OCI-LY3 (cell line): ENCODE measurements around the gene AHRR.

Experiments used
- H2AFZ ChIP-seq: fragments of 200-600, 300-600 bp; shearing (Covaris generic); 2 replicates; pipeline ENCODE4 v1.6.0; 2014; ENCODE audit warnings: antibody characterized with exemption, low read depth, low read length
- H3K27ac ChIP-seq: fragments of 200-600, 300-600 bp; sonication (generic); 2 replicates; pipeline ENCODE4 v1.5.1; 2014; ENCODE audit warnings: mild to moderate bottlenecking, low read length, moderate library complexity, mixed read lengths
- H3K27me3 ChIP-seq: fragments of 200-600, 300-600 bp; sonication (generic); 2 replicates; pipeline ENCODE4 v1.6.1; 2014; ENCODE audit warnings: low read depth, low read length, mixed read lengths
- H3K36me3 ChIP-seq: fragments of 200-600, 300-600 bp; sonication (generic); replicated peaks from 2 replicates; pipeline ENCODE3; 2014; ENCODE audit warnings: low read depth, low read length, mixed read lengths
- H3K4me1 ChIP-seq: fragments of 300-600, 200-600 bp; sonication (generic); 2 replicates; pipeline ENCODE4 v1.6.1; 2014; ENCODE audit warnings: low read length, mixed read lengths
- H3K4me2 ChIP-seq: fragments of 200-600, 300-600 bp; sonication (generic); 2 replicates; pipeline ENCODE4 v1.6.1; 2014; ENCODE audit warnings: low read length, mixed read lengths
- H3K4me3 ChIP-seq: fragments of 300-600, 200-600 bp; sonication (generic); 2 replicates; pipeline ENCODE4 v1.5.1; 2014; ENCODE audit warnings: antibody characterized with exemption, mild to moderate bottlenecking, low read length, moderate library complexity
- H3K79me2 ChIP-seq: fragments of 300-600, 200-600 bp; shearing (Covaris generic); 2 replicates; pipeline ENCODE4 v1.6.1; 2014; ENCODE audit warnings: mild to moderate bottlenecking, low read length, mixed read lengths
- H3K9ac ChIP-seq: fragments of 300-600, 200-600 bp; shearing (Covaris generic); 2 replicates; pipeline ENCODE4 v1.6.0; 2014; ENCODE audit warnings: mild to moderate bottlenecking, low read length, moderate library complexity
- H3K9me3 ChIP-seq: fragments of 200-600, 300-600 bp; shearing (Covaris generic); 2 replicates; pipeline ENCODE4 v1.6.1; 2014; ENCODE audit warnings: low read length, mixed read lengths; ENCODE audit not compliant: insufficient read depth
- H4K20me1 ChIP-seq: fragments of 200-600, 300-600 bp; sonication (generic); 2 replicates; pipeline ENCODE4 v1.6.1; 2016; ENCODE audit warnings: low read length, mixed read lengths; ENCODE audit not compliant: insufficient read depth
- CTCF ChIP-seq: fragments of 200-600, 300-600 bp; sonication (generic); IDR thresholded peaks from 2 replicates; pipeline ENCODE4 v1.5.1; 2014; ENCODE audit warnings: antibody characterized with exemption, low read length, low read depth
- EZH2phosphoT487 ChIP-seq: fragments of 200-600 bp; shearing (Covaris generic); IDR thresholded peaks from 2 replicates; pipeline ENCODE4 v1.6.1; 2018; ENCODE audit warnings: antibody characterized with exemption, mixed run types, low read depth

Gene AHRR

GRCh38 chr5:478369-478981 lies 157.0 kb downstream of the AHRR start:
- Histone ChIP-seq H3K27ac (no peak overlapping the region), H3K27me3 (no peaks in the 10 kb centered on the region), H3K4me2 (no peak overlapping the region), H3K79me2 (no peaks in the 10 kb centered on the region; the same call in 1 of the 2 replicates), H2AFZ (no peak overlapping the region), H3K9me3 (no peaks in the 10 kb centered on the region), H4K20me1 (no peaks in the 10 kb centered on the region), H3K9ac (no peak overlapping the region), H3K4me3 (no peak overlapping the region), H3K4me1 (no peaks in the 10 kb centered on the region), H3K36me3 (no peaks in the 10 kb centered on the region)
- TF ChIP-seq EZH2phosphoT487 = no peak
- no peak for TF ChIP-seq CTCF

DNA sequence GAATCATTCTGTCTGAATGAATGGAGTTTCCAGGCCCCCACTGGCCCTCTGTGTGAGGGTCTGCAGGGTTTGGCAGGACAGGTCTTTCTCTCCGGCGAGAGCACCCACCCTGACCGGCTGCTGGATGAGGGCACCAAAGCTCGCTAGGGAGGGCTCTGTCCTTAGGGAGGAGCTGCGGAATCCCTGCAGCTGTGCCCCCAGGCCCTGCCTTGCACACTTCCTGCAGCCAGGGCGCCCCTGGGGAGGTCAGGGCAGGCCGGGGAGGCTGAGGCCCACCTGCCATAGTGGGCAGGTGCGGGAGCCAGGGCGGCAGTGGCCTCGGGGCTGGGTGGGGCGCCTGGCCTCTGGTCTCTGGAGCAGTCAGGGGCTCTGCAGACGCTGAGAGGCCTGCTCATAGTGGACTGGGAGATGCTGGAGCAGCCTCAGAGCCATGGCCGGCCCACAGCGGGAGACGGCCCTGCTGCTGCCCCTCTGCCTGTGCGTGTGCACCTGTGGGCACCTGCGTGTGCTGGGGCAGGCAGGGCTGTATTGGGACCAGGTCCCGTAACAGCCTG lies 157.5 kb downstream of the AHRR start:
- H3K4me1 ChIP-seq = no peaks in the 10 kb centered on the region
- no peak overlapping the region for H3K4me2 ChIP-seq
- no peaks in the 10 kb centered on the region for H3K36me3 ChIP-seq
- H3K79me2 ChIP-seq = no peaks in the 10 kb centered on the region
- no peak overlapping the region for H3K9ac ChIP-seq
- H2AFZ ChIP-seq = no peak overlapping the region
- H3K27ac ChIP-seq = no peak overlapping the region
- no peak overlapping the region for H3K4me3 ChIP-seq
- TF ChIP-seq EZH2phosphoT487 = no peak
- TF ChIP-seq CTCF = no peak
- H3K9me3 ChIP-seq = no peaks in the 10 kb centered on the region
- H3K27me3 ChIP-seq = no peaks in the 10 kb centered on the region
- no peaks in the 10 kb centered on the region for H4K20me1 ChIP-seq

- no peak overlapping the region for H2AFZ ChIP-seq
- H3K27me3 ChIP-seq = no peaks in the 10 kb centered on the region
- H3K9ac ChIP-seq = no peak overlapping the region
These were observed 158.2 kb downstream of the AHRR start for GRCh38 chr5:479566-480319.

More at GRCh38 chr5:479566-480319, 158.2 kb downstream of the AHRR start:
- H3K4me1 ChIP-seq = no peaks in the 10 kb centered on the region
- H3K4me3 ChIP-seq = no peak overlapping the region
- H4K20me1 ChIP-seq = no peaks in the 10 kb centered on the region
- no peaks in the 10 kb centered on the region for H3K36me3 ChIP-seq
- H3K79me2 ChIP-seq = no peaks in the 10 kb centered on the region
- H3K4me2 ChIP-seq = no peak overlapping the region
- H3K27ac ChIP-seq = no peak overlapping the region
- TF ChIP-seq CTCF (no peak), EZH2phosphoT487 (no peak)
- no peaks in the 10 kb centered on the region for H3K9me3 ChIP-seq
